GM19438 (cell line): ENCODE data around the gene CHP2.
"Not testable (repeated sequence)": the region's sequence is repeated elsewhere in the genome, so short reads cannot be mapped to it uniquely, and the experiment has no call there.

ENCODE experiments used
- ATAC-seq: cut with Tn5 transposase; IDR thresholded peaks from one replicate; pipeline ENCODE4 v1.9.1; 2021; ENCODE audit warnings: low read depth; ENCODE audit not compliant: unreplicated experiment

Gene CHP2

DNA sequence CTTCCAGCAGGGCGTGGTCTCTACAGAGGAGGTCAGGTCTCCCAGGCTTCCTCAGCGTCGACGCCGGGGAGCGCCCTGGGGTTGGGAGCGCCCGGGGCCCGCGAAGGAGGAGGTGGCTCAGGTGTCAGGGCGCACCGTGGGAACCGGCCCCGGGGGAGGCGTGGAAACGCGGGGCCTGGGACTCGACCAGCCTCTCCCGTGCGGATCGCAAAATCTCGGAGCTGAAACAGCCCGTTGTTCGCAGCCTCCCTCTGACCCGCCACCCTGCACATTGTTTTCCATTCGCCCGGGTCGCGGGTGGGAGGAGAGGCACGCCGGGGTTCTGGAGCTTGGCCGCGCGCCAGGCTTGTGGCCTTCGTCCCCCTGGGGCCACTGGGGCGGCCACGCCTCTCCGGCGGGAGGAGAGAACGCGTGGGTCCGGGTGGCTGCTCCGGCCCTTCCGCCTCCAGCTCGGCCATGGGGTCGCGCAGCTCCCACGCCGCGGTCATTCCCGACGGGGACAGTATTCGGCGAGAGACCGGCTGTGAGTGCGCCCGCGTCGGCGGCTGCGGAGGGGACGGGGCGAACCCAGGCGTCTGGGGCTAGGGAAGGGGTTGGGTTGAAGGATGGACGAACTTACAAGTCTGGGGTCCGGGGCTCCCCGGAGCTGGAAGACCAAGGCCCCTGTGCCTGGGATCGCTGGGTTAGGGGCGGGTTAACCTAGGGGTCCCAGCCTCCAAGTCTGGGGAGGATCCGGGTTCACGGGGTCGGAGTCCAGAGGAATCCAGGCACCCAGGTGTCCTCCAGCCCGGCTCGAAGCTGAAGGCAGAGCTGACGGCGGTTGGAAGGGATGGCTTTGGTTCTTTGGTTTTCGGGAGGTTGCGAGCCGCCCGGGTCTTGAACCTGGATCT is at the start of gene CHP2:
TSS of gene CHP2 (plus strand) at position 433 of the 890 bp plus-strand sequence. CDS start at position 457, 24 bp downstream.
- no peak for ATAC-seq

DNA sequence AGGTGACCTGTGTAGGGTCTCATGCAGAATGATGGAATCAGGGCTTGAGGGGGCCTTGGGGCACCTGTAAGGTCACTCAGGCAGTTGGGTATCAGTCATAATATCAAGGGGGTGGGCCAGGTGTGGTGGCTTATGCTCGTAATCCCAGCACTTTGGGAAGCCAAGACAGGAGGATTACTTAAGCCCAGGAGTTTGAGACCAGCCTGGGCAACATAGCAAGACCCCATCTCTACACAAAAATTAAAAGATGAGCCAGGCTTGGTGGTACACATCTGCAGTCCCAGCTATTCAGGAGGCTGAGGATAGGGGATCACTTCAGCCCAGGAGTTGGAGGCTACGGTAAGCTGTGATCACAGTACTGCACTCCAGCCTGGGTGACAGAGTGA is 49.3 kb upstream of the CHP2 start:
- ATAC-seq = no peak

DNA sequence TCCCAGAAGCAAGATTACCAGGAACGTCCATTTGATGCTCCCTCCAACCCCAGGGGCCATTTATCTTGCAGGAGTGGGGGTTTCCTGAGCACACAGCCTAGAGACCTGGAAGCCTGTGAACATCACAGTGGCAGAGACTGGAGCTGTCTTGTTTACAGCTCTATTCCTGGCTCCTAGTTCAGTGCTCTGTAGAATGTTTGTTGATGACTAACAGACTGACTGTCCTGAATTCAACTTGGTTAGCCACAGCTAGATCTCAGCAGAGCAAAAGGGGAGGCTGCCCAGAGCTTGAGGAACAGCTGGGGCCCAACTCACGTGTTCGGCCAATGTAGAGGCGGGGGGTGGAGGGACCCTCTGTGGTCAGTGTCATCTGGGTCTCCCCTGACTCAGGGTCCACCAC is 48.4 kb upstream of the CHP2 start:
- no peak for ATAC-seq

DNA sequence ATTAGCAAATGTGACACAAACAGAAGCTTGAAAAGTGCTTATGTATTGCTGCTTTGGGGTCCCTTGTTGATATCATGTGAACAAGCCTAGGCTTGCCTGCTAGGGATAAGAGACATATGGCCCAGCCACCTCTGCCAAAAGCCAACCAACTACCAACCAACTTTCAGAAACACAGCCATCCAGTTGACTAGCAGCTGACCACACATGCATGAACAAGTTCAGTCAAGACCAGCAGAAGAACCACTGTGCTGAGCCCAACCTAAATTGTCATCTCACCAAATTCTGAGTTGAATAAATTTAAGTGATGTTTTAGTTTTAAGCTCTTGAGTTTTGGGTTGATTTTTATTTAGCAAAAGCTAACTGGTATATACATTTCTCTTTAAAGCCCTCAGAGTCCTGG is 45.3 kb upstream of the CHP2 start:
- ATAC-seq = no peak

DNA sequence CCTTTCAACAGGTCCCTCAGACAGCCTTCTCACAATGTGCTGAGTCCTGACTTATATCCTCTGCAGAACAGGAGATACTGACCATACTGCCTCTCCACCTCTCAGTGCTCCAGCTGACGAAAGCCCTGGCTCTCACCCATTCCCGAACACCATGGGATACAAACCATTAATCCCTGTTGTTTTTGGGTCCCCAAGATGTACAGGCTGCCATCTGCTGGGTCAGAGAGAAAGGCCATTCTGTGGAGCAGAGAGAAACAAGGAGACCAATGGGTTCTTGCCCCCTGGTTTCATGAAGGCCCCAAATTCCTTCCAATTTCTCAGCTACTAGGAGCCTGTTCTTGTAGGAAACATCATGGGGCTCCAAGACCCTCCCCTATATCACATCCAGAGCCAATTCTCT is 44.8 kb upstream of the CHP2 start:
- ATAC-seq = no peak

DNA sequence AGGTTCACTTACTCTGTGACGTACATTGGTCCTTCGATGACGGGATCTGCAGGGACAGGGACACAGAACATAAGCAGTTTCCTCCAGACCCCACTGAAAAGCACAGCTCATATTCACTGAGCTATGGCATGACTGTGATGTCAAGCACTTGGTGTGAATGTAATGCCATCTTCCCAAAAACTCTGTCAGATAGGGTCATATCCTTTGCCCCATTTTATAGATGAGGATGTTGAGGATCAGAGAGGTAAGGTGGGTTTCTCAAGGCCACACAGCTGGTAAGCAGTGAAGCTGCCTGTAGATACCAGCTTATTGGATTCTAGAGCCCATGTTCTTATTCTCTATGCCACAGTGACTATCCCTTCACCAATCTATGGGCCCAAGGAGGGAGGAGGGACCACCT is 44.3 kb upstream of the CHP2 start:
- ATAC-seq = no peak

DNA sequence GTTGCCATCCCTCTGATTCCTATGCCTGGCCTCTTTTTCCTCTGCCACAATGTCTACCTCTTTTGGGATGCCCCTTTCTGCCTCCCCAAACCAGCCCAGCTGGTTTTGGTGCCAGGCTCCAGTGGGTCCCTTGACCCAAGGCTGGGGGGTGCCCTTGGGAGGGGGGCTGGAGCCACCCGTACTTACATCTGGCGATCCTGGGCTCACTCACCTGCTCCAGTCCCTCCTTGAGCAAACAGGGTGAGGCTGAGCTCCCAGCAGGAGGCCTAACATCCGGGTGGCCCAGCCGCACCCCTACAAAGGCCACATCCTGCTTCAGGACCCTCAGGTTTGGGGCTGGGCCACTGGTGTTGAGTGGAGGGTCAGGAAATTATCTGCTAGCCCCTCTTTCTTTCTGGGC is 43.0 kb upstream of the CHP2 start:
- no peak for ATAC-seq

DNA sequence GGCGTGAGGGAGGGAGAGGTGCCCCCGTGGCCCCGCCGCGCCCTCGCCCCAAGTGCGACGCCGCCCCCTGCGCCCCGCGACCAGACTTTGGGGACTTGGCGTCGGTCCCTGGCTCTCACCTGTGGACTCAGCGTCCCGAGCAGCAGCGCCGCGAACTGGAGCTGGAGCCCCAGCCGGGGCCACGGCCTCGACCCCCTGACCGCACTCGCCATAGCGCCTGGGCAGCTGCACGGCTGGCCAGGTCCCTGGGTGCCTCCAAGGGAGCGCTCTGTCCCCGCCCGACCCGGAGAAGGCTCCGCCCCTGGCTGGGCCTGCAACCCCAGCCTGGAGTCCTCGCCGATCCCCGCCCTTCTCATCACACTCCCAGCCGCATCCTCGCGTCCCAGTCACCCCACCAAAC is 41.9 kb upstream of the CHP2 start, which contains the start of gene ERN2:
TSS of gene ERN2 (minus strand) at position 247 of the 400 bp plus-strand sequence. CDS start at position 212, 35 bp downstream.
- ATAC-seq = no peak

DNA sequence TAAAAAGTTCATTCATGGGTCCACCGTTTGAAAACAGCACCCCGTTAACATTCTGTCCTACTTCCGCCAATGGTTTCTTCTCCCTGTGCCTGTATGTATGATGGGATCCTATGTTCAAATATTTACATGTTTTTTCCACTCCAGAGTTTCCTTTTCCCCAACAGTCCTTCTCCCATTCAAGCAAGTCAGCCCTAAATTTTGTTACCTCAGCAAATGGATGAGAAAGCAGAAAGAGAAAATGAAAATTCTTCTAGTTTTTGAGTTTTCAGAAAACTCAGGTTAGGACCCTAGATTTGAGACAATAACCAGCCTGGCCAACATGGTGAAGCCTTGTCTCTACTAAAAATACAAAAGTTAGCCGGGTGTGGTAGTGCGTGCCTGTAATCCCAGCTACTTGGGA is 38.3 kb upstream of the CHP2 start:
- no peak for ATAC-seq

DNA sequence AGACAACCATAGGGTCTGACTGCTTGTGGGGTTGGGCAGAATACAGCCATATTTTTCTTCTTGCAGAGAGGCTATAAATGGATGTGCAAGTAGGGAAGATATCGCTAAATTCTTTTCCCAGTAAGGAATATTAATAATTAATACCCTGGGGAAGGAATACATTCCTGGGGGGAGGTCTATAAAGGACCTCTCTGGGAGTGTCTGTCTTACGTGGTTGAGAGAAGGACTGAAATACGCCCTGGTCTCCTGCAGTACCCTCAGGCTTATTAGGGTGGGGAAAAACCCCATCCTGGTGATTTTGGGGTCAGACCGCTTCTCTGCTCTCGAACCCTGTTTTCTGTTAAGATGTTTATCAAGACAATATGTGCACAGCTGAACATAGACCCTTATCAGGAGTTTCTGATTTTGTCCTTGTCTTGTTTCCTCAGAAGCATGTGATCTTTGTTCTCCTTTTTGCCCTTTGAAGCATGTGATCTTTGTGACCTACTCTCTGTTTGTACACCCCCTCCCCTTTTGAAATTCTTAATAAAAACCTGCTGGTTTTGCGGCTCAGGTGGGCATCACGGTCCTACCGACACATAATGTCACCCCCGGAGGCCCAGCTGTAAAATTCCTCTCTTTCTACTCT is 32.1 kb upstream of the CHP2 start:
- not testable (repeated sequence) for ATAC-seq

DNA sequence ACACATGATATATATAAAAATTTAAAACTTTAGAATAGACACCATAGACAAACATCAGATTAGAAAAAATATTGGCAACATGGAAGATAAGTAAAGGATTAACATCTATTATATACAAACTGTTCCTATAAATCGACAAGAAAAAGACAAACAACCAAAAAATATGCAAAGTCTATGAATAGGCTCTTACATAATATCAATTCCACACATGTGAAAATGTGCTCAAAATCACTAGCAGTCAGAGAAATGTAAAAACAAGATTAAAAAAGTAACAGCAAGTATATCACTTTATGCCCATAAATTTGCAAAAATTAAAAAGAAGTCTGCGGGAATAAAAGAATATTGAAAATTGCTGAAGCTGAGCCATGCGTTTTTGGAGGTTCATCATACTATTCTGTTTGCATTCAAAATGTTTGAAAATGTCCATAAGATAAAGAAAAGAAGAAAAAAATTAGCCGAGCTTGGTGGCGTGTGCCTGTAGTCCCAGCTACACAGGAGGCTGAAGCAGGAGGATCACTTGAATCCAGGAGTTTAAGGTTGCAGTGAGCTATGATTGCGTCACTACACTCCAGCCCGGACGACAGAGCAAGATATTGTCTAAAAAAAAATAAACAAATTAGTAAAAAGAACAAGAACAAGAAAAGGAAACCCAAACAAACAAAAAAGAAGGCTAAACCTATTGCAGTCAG is 30.6 kb upstream of the CHP2 start:
- ATAC-seq = no peak

DNA sequence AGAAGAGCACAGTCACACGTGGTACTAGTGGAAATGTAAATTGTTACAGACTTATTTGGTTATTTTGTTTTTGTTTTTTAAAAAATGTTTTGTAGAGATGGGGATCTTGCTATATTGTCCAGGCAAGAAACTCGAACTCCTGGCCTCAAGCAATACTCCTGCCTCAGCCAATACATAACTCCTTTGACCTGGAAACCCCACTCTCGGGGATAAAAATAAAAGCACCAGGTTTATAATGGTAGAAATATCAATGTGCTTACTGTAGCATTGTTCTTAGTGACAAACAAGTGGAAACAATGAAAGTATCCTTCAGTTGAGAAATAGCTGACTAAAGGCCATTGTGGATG is 30.1 kb upstream of the CHP2 start:
- no peak for ATAC-seq

DNA sequence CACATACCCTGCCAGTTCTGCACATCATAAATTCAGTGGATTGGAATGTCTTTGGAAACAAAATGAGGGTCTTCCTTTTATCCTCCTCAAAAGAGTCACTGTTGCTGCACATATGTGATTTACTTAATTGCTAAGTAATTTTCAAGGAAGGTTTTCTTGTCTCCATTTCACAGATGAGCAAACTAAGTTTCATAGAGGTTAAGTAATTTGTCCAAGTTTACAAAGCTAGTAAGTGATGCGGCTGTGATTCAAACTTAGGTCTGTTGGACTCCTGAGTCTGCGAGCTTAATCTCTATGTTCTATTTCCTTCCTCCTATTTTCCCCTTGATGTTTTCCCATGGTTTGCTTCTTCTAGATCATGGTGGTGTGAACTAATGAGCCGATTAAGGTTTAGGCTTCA is 28.1 kb upstream of the CHP2 start:
- no peak for ATAC-seq

DNA sequence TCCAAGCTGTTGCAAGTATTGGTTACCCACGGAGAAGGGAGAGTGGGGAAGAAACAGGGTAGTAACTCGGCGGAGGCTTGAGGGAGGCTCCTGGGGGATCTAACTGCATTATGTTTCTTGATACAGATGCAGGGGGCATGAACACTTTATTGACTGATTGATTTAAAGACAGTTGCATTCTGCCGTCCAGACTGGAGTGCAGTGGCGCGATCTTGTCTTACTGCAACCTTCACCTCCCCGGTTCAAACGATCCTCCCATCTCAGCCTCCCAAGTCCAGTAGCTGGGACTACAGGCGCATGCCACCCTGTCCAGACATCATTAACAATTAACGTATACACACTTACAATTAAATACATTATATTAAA is 26.7 kb upstream of the CHP2 start:
- no peak for ATAC-seq

DNA sequence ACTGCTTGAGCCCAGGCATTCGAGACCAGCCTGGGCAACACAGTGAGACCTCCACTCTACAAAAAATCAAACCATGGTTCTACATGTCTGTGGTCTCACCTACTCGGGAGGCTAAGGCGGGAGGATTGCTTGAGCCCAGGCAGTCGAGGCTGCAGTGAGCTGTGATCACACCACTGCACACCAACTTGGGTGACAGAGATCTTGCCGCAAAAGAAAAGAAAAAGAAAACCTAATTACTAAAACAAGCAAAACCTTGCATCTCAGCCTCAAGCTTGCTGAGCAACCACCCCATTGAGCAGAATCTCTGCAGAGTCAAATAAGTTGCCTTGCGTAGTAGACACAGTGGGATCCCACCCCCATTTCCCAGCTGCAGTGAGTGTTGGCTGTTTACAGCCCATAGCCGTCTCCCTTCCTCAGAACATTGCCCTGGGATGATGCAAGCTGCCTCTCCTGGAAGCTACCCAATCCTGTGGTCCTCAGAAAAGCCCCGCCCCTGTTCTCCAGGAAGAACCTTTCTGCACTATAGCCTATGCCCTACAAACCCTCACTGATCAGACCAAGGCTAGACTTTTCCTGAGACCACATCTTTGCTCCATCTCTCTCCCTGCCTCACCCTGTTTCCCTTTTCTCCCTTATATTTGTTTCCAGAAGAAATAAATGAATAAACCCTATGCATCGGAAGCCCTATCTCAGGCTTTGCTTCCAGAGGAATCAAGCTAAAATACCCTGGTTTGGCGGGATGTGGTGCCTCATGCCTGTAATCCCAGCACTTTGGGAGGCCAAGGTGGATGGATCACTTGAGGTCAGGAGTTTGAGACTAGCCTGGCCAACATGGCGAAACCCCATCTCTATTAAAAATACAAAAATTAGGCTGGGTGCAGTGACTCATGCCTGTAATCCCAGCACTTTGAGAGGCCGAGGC is 25.1 kb upstream of the CHP2 start:
- no peak for ATAC-seq

DNA sequence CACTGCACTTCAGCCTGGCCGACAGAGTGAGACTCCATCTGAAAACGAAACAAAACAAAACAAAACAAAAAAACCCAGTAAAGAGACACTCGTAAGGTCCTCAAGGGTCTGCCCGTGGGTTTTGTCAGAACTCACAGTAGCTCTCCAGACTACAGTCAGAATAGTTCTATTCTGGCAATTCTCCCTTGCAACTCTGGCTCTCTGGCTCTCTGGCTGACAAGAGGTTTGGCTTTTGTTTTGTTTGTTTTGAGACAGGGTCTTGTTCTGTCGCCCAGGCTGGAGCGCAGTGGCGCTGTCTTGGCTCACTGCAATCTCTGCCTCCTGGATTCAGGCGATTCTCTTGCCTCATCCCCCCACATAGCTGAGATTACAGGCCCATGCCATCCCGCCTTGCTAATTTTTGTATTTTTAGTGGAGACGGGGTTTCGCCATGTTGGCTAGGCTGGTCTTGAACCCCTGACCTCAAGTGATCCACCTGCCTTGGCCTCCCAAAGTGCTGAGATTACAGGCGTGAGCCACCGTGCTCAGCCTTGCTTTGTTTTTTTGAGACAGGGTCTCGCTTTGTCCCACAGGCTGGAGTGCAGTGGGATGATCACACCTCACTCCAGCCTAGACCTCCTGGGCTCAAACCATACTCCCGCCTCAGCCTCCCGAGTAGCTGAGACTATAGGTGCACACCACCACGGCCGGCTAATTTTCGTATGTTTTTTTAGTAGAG is 20.5 kb upstream of the CHP2 start:
- ATAC-seq = no peak

DNA sequence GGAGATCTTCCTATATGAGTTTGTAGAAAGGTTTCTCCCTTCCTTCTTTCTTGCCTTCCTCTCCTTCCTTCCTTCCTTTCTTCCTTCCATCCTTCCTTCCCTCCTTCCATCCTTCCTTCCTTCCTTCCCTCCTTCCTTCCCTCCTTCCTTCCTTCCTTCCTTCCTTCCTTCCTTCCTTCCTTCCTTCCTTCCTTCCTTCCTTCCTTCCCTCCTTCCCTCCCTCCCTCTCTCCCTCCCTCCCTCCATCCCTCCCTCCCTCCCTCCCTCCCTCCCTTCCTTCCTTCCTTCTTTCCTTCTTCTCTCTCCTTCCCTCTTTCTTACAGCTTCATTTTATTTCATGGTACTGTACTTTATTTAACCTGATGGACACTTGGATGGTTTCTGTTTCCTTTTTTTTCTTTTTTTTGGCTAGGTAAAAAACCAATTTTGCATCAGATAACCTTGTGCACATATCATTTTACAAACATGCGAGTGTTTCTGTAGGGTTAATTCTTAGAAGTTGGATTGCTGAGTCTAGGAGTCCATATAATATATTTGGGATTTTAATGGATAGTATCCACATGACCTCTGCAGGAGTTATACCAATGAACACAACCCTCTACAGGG is 17.3 kb upstream of the CHP2 start:
- not testable (repeated sequence) for ATAC-seq

DNA sequence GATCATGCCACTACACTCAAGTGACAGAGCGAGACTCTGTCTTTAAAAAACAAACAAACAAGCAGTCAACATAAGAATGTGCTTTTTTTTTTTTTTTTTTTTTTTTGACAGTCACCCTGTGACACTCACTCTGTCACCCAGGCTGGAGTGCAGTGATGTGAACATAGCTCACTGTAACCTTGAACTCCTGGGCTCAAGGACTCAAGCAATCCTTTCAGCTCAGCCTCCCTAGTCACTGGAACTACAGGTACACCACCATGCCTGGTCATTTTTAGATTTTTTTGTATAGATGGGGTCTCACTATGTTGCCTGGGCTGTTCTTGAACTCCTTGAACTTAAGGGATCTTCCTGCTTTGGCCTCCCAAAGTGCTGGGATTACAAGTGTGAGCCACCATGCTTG is 15.3 kb upstream of the CHP2 start:
- no peak for ATAC-seq

DNA sequence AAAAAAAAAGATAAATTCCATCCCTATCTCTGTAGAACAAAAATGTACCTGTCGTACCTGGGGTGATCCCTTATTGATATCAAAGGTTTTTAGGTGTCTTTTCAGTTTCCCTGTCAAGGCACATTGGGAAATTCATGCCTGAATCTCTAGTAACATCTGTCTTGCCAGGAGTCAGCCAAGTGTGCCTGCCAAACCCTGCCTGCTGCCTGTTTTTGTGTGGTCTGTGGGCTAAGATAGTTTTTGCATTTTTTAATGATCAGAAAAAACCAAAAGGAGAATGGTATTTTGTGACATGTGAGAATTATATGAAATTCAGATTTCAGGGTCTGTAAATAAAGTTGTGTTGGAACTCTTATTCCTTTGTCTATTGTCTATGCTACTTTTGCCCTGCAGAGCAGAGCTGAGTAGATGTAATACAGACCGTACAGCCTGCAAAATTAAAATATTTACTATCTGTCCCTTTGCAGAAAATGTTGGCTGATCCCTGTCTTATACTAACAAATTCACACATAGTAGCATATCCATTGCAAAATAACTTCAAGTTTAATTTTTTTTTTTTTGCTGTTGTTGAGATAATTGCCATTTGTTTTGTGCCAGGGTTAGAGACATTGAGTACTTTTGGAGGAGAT is 13.0 kb upstream of the CHP2 start:
- ATAC-seq = no peak
